ENCODE results near the gene MARK1. TPM values are rescaled to one million over a fixed set of nuclear protein-coding genes. Genes with fewer than 3 reads are reported as not detected.

The MARK1 gene
- polyA plus RNA-seq, 1 of the 3 experiments (the other 2 are of a cell fraction), result 3.1 TPM

DNA sequence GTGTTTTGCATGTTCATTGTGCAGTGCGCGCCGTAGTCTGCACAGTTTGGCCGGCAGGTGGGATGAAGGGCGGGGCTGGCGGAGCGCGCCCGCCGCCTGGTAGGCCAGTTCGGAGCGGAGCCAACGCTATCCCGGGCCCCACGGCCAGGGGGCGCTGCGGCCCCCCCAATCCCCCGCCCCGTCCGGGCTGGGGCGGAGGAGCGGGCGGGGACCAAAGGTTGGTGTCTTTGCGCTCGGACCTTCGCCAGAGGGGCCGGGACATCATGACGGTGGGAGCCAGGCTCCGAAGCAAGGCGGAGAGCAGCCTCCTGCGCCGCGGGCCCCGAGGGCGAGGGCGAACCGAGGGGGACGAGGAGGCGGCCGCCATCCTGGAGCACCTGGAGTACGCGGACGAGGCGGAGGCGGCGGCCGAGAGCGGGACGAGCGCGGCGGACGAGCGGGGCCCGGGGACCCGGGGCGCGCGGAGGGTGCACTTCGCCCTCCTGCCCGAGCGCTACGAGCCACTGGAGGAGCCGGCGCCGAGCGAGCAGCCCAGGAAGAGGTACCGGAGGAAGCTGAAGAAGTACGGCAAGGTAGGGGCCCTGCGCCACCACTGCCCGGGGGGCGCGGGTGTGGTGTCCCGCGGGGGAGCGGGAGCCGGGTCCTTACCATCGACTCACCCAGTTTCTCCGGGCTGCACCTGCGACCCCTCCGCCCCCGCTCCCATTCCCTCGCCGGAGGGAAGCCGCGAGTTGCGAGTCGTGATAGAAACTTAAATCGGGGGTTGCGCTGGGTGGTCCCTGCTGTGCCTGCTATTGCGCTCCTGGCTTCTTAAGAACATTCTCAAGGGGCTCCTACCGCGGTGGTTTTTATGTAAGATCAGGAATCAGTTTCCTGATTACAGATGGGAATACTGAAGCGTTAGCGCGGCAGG is 162.5 kb downstream of the MARK1 start, which contains the start of gene C1orf115:
TSS of gene C1orf115 (plus strand) at position 224 of the 913 bp plus-strand sequence. CDS start at position 264, 40 bp downstream.
- WGBS (ENCODE audit: low lambda C conversion rate), result 34% methylated on average over 38 of the region's 96 CpGs
- no peaks in the 10 kb centered on the region for H3K36me3 ChIP-seq (replicated peaks in 1 of 2; ENCODE audit: control insufficient read depth in 1 of 2, insufficient read depth in 2 of 2, low read length in 1 of 2)
- no peaks in the 10 kb centered on the region for H3K9me3 ChIP-seq
- no peaks in the 10 kb centered on the region for H3K9me2 ChIP-seq
- peaks cover 0 to 8% of the 10 kb centered on the region in 2 experiments; a peak in 1 of 4 replicates for H3K4me1 ChIP-seq (ENCODE audit: control insufficient read depth in 1 of 2, insufficient read depth in 2 of 2, low read depth in 1 of 2, low read length in 1 of 2)
- H3K4me3 ChIP-seq (ENCODE audit: low read depth in 2 of 2, low read length in 1 of 2), result peak within 1 kb of the TSS; percentile 72 to 80
- no peaks in the 10 kb centered on the region for H3K79me2 ChIP-seq (ENCODE audit: insufficient read depth)
- peak within 1 kb of the TSS; percentile 61 for H3K9ac ChIP-seq
- H3F3A ChIP-seq (replicated peaks; ENCODE audit: insufficient read depth), result no peaks in the 10 kb centered on the region
- H4K20me1 ChIP-seq (ENCODE audit: insufficient read depth), result no peaks in the 10 kb centered on the region
- POLR2A ChIA-PET, result no interaction called here
- no peaks in the 10 kb centered on the region for H3K27me3 ChIP-seq (ENCODE audit: insufficient read depth)
- CTCF ChIA-PET, result interaction anchor here (0.6 to 3.8 kb wide), 13 partner anchors 9 to 484 kb away, joined by 3 to 16 read pairs (median 4); partner anchors contain the start of gene MTARC1
- H3K4me2 ChIP-seq, result peak within 1 kb of the TSS; percentile 78
- no peak within 1 kb of the TSS for H3K27ac ChIP-seq (ENCODE audit: low read depth in 2 of 2, low read length in 1 of 2)
- TF ChIP-seq, protein P1, sequence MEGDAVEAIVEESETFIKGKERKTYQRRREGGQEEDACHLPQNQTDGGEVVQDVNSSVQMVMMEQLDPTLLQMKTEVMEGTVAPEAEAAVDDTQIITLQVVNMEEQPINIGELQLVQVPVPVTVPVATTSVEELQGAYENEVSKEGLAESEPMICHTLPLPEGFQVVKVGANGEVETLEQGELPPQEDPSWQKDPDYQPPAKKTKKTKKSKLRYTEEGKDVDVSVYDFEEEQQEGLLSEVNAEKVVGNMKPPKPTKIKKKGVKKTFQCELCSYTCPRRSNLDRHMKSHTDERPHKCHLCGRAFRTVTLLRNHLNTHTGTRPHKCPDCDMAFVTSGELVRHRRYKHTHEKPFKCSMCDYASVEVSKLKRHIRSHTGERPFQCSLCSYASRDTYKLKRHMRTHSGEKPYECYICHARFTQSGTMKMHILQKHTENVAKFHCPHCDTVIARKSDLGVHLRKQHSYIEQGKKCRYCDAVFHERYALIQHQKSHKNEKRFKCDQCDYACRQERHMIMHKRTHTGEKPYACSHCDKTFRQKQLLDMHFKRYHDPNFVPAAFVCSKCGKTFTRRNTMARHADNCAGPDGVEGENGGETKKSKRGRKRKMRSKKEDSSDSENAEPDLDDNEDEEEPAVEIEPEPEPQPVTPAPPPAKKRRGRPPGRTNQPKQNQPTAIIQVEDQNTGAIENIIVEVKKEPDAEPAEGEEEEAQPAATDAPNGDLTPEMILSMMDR (IDR thresholded peaks at IDR 0.05), result peak; percentile 96
- TF ChIP-seq TAF1 (IDR thresholded peaks at IDR 0.05; ENCODE audit: borderline replicate concordance, low read depth, low read length) (0 out of 2 replicates have a peak, but pooled peaks have one; percentile 34), RCOR1 (IDR thresholded peaks at IDR 0.05; ENCODE audit: low read length) (peak; percentile 12; the same call in 1 of the 2 replicates), YY1 (IDR thresholded peaks at IDR 0.05; ENCODE audit: low read depth) (peak; percentile 51; the same call in 1 of the 2 replicates), JUND (IDR thresholded peaks at IDR 0.05) (no peak), RAD21 (IDR thresholded peaks at IDR 0.05; ENCODE audit: low read length) (peak; percentile 46), NFIC (IDR thresholded peaks at IDR 0.05; ENCODE audit: borderline replicate concordance) (peak; percentile 60), GABPA (IDR thresholded peaks at IDR 0.05; ENCODE audit: low read depth) (0 out of 2 replicates have a peak, but pooled peaks have one; percentile 19), SMC3 (IDR thresholded peaks at IDR 0.05; ENCODE audit: low read depth, low read length) (peak; percentile 62), MXI1 (IDR thresholded peaks at IDR 0.05; ENCODE audit: low read depth, low read length) (0 out of 2 replicates have a peak, but pooled peaks have one; percentile 28), CHD2 (IDR thresholded peaks at IDR 0.05; ENCODE audit: low read length, partially characterized antibody) (no peak), RFX5 (IDR thresholded peaks at IDR 0.05; ENCODE audit: low read length) (no peak), TCF12 (IDR thresholded peaks at IDR 0.05) (0 out of 2 replicates have a peak, but pooled peaks have one; percentile 10)
- TF ChIP-seq, protein P2, sequence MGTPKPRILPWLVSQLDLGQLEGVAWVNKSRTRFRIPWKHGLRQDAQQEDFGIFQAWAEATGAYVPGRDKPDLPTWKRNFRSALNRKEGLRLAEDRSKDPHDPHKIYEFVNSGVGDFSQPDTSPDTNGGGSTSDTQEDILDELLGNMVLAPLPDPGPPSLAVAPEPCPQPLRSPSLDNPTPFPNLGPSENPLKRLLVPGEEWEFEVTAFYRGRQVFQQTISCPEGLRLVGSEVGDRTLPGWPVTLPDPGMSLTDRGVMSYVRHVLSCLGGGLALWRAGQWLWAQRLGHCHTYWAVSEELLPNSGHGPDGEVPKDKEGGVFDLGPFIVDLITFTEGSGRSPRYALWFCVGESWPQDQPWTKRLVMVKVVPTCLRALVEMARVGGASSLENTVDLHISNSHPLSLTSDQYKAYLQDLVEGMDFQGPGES (IDR thresholded peaks at IDR 0.05; ENCODE audit: low read depth, low read length), result no peak
- peak; percentile 98 for DNase-seq
- H2AFZ ChIP-seq (ENCODE audit: low read depth), result peak within 1 kb of the TSS; percentile 88; the same call in 1 of the 2 replicates

All from SK-N-SH (cell line).